ENCODE results near the gene MYOD1. TPM values are rescaled to one million over a fixed set of nuclear protein-coding genes. Genes with fewer than 3 reads are reported as not detected.

MYOD1 gene
- total RNA-seq, 6 experiments from 2014 or later, result not detected

DNA sequence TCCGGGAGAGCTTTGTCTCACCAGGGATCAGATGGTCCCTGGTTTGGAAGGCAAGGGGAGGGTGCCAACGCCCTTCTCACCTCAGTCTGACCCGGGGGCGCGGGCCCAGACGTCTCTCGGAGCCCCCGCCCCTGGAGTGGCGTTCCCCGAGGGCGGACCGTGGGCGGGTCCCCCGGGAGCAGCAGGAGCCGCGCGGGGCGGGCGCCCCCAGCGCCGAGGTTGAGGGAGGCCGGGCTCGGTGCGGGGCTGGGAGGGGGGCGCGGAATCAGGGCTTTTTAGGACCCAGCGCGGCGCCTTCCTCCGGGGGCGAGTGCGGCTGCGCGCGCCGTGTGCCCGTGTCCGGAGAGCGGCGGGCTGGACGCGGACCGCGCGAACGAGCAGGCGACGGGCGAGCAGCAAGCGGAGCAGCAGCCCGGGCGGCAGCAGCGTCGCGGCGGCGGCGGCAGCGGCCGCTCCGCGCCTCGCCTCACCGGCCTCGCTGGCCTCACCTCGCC, 15.1 kb downstream of the MYOD1 start, which contains the start of gene KCNC1:
TSS of gene KCNC1 (plus strand) at position 364 of the 494 bp plus-strand sequence. CDS start 1,222 bp downstream, outside the sequence.
- intact Hi-C loops (cut with DNase I), result no loop called here
- TF ChIP-seq POLR2A (IDR thresholded peaks at IDR 0.05) (no peak), CTCF (IDR thresholded peaks at IDR 0.05) (no peak)
- H3K27ac ChIP-seq, result no peak within 1 kb of the TSS
- no peaks in the 10 kb centered on the region for H3K9me3 ChIP-seq
- no CpG with 5 or more reads among the region's 66 CpGs for WGBS (ENCODE audit: insufficient coverage, low coverage, low lambda C conversion rate, missing lambda C conversion rate)
- peak within 1 kb of the TSS in 2 of 3 donors; percentile 28 to 46 for H3K4me3 ChIP-seq
- ATAC-seq, result peak; percentile 10 to 43 (median 36)
- DNase-seq, result peak in 1 of 3 donors; percentile 37
- peaks cover 0 to 12% of the 10 kb centered on the region in 2 donors for H3K27me3 ChIP-seq
- no peaks in the 10 kb centered on the region for H3K36me3 ChIP-seq
- peaks cover 0 to 15% (median 3%) of the 10 kb centered on the region in 4 donors for H3K4me1 ChIP-seq

DNA sequence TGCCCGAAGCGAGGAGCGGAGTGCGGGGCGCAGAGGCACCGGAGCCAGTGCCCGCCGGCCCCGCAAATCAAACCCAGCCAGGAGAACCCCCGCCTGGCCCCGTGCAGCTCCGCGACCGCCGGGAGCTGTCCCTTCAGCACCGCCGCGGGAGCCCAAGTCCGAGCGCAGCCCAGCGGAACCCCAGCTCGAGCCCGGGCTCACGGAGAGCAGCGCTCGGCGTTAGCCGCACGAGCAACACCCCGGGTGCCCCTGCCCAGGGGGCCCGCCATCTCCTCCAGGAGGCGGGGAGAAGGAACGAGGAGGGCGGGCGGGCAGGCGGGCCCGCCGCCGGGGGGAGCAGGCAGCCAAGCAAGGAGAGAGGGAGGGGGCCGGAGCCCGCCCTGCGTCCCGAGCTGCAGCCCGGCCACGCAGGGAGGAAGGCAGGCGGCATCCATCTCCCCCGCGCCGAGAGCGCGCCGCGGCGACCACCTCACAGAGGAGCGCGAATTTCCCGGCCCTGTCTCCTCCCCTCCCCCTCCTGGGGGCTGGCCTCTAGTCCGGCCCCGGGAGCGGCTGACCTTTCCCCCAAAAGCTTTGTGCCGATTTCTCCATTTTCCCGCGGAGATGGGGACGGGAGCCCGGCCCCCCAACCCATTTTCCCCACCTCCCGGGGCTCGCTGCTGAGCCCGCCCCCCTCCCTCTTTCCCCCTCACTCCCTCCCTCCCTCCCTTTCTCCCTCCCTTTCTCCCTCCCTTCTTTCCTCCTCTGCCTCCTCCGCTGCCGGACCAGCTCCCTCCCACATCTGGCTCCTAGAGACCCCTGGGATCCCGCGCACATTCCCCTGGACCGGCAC, 15.8 kb downstream of the MYOD1 start:
- WGBS (ENCODE audit: insufficient coverage, low coverage, low lambda C conversion rate, missing lambda C conversion rate), result 2% methylated on average over 12 of the region's 73 CpGs
- no peak overlapping the region for H3K27ac ChIP-seq
- H3K36me3 ChIP-seq, result no peaks in the 10 kb centered on the region
- DNase-seq (peak; percentile 66 to 75 (median 71)), ATAC-seq (peak; percentile 67 to 75 (median 72))
- peaks cover 0 to 15% (median 3%) of the 10 kb centered on the region in 4 donors for H3K4me1 ChIP-seq
- H3K27me3 ChIP-seq, result peaks cover 0 to 12% of the 10 kb centered on the region in 2 donors
- H3K4me3 ChIP-seq, result peak overlapping the region in 1 of 3 donors; percentile 46
- no peaks in the 10 kb centered on the region for H3K9me3 ChIP-seq
- intact Hi-C loops (cut with DNase I), result no loop called here
- TF ChIP-seq CTCF (IDR thresholded peaks at IDR 0.05) (no peak), POLR2A (IDR thresholded peaks at IDR 0.05) (no peak)

- H3K27ac ChIP-seq, result no peak overlapping the region
- H3K9me3 ChIP-seq, result no peaks in the 10 kb centered on the region
- peaks cover 0 to 15% (median 3%) of the 10 kb centered on the region in 4 donors for H3K4me1 ChIP-seq
- WGBS (ENCODE audit: insufficient coverage, low coverage, low lambda C conversion rate, missing lambda C conversion rate), result 14% methylated on average over 15 of the region's 102 CpGs
- H3K27me3 ChIP-seq, result peaks cover 0 to 12% of the 10 kb centered on the region in 2 donors
- ATAC-seq (no peak), DNase-seq (no peak)
- intact Hi-C loops (cut with DNase I), result no loop called here
- H3K36me3 ChIP-seq, result no peaks in the 10 kb centered on the region
- no peak overlapping the region for H3K4me3 ChIP-seq
- no peak for TF ChIP-seq POLR2A (IDR thresholded peaks at IDR 0.05)
These were observed 16.6 kb downstream of the MYOD1 start for GRCh38 chr11:17735818-17736578.

- Histone ChIP-seq H3K4me1 (peaks cover 0 to 11% (median under 1%) of the 10 kb centered on the region in 4 donors), H3K27ac (no peak overlapping the region), H3K36me3 (no peaks in the 10 kb centered on the region), H3K27me3 (peaks cover 0 to 12% of the 10 kb centered on the region in 2 donors), H3K4me3 (no peak overlapping the region), H3K9me3 (no peaks in the 10 kb centered on the region)
- DNase-seq (no peak), ATAC-seq (no peak)
- TF ChIP-seq POLR2A (IDR thresholded peaks at IDR 0.05) (no peak), CTCF (IDR thresholded peaks at IDR 0.05) (no peak)
- intact Hi-C loops (cut with DNase I), result no loop called here
- 27% methylated on average over 11 of the region's 12 CpGs for WGBS (ENCODE audit: insufficient coverage, low coverage, low lambda C conversion rate, missing lambda C conversion rate)
These were observed 17.2 kb downstream of the MYOD1 start for GRCh38 chr11:17736579-17736893.
